Neuronal stem cell (in vitro differentiated cells): ENCODE measurements around the gene PTPN18.

Experiments
- DNase-seq: peaks from one replicate; pipeline ENCODE4 v3.0.0-alpha.2; 2013; ENCODE audit warnings: low spot score
- H2AFZ ChIP-seq: one replicate; pipeline ENCODE4 v1.6.1; 2013; ENCODE audit warnings: mild to moderate bottlenecking, low read length, inconsistent platforms
- H2AK5ac ChIP-seq: 2 replicates; pipeline ENCODE4 v1.6.1; 2013; ENCODE audit warnings: low read depth, mild to moderate bottlenecking, inconsistent platforms, low read length, moderate library complexity, mixed read lengths
- H2BK120ac ChIP-seq: 2 replicates; pipeline ENCODE4 v1.6.1; 2013; ENCODE audit warnings: low read depth, mild to moderate bottlenecking, inconsistent platforms, low read length, moderate library complexity, mixed read lengths
- H2BK12ac ChIP-seq: one replicate; pipeline ENCODE4 v1.6.1; 2013; ENCODE audit warnings: low read length, inconsistent platforms
- H2BK15ac ChIP-seq: 2 replicates; pipeline ENCODE4 v1.6.1; 2013; ENCODE audit warnings: mild to moderate bottlenecking, low read length, inconsistent platforms, mixed read lengths
- H2BK5ac ChIP-seq: one replicate; pipeline ENCODE4 v1.6.1; 2013; ENCODE audit warnings: inconsistent platforms, mild to moderate bottlenecking, low read length, moderate library complexity
- H3K14ac ChIP-seq: one replicate; pipeline ENCODE4 v1.6.1; 2013; ENCODE audit warnings: low read length, inconsistent platforms
- H3K18ac ChIP-seq: 2 replicates; pipeline ENCODE4 v1.6.1; 2013; ENCODE audit warnings: low read length, inconsistent platforms
- H3K23ac ChIP-seq: 2 replicates; pipeline ENCODE4 v1.6.1; 2013; ENCODE audit warnings: low read depth, mild to moderate bottlenecking, mixed read lengths, low read length, inconsistent platforms; ENCODE audit not compliant: poor library complexity
- H3K27ac ChIP-seq: replicated peaks from 3 replicates; pipeline ENCODE4 v1.5.1; 2013; ENCODE audit warnings: low read length, inconsistent platforms
- H3K27me3 ChIP-seq, 3 experiments: 2 replicates each; pipeline ENCODE4 v1.6.1; 2013; ENCODE audit warnings: low read length in 3 of 3, mild to moderate bottlenecking in 2 of 3, inconsistent platforms in 1 of 3, low read depth in 1 of 3, mixed read lengths in 1 of 3, moderate library complexity in 1 of 3; ENCODE audit not compliant: control insufficient read depth in 3 of 3, insufficient read depth in 3 of 3
- H3K36me3 ChIP-seq, 2 donors: replicated peaks in 1 of 2; 2 replicates each; pipeline ENCODE4 v1.6.1; 2013; ENCODE audit warnings: low read length in 2 of 2; ENCODE audit not compliant: control insufficient read depth in 2 of 2, insufficient read depth in 2 of 2
- H3K4ac ChIP-seq: 2 replicates; pipeline ENCODE4 v1.6.1; 2013; ENCODE audit warnings: inconsistent platforms, mild to moderate bottlenecking, low read length, moderate library complexity
- H3K4me1 ChIP-seq, 2 donors: 1 replicate in 1 of 2; 2 replicates in 1 of 2; pipeline ENCODE4 v1.6.1; 2013; ENCODE audit warnings: low read length in 2 of 2, low read depth in 1 of 2; ENCODE audit not compliant: control insufficient read depth in 2 of 2, insufficient read depth in 1 of 2
- H3K4me2 ChIP-seq: one replicate; pipeline ENCODE4 v1.6.1; 2013; ENCODE audit warnings: mild to moderate bottlenecking, low read length, inconsistent platforms; ENCODE audit not compliant: insufficient read depth, poor library complexity, severe bottlenecking
- H3K4me3 ChIP-seq, 2 donors: 2 replicates each; pipeline ENCODE4 v1.5.1; 2013; ENCODE audit warnings: low read length in 2 of 2, mild to moderate bottlenecking in 2 of 2, inconsistent platforms in 1 of 2, moderate library complexity in 1 of 2
- H3K79me1 ChIP-seq: one replicate; pipeline ENCODE4 v1.6.1; 2013; ENCODE audit warnings: low read depth, mild to moderate bottlenecking, inconsistent platforms, low read length, moderate library complexity
- H3K9ac ChIP-seq: one replicate; pipeline ENCODE4 v1.6.1; 2013; ENCODE audit warnings: mild to moderate bottlenecking, low read depth, low read length, inconsistent platforms; ENCODE audit not compliant: poor library complexity
- H3K9me3 ChIP-seq, 2 donors: replicated peaks in 1 of 2; 2 replicates each; pipeline versions ENCODE3 to v1.6.1; 2013; ENCODE audit warnings: low read length in 2 of 2, mild to moderate bottlenecking in 2 of 2, inconsistent platforms in 1 of 2, low read depth in 1 of 2, mixed read lengths in 1 of 2, moderate library complexity in 1 of 2; ENCODE audit not compliant: control insufficient read depth in 2 of 2, insufficient read depth in 1 of 2
- H4K8ac ChIP-seq: one replicate; pipeline ENCODE4 v1.6.1; 2013; ENCODE audit warnings: low read depth, mild to moderate bottlenecking, inconsistent platforms, low read length, moderate library complexity
- H4K91ac ChIP-seq: one replicate; pipeline ENCODE4 v1.6.1; 2013; ENCODE audit warnings: low read length, low read depth, mild to moderate bottlenecking, inconsistent platforms; ENCODE audit not compliant: poor library complexity
- WGBS, 2 donors: extraction: QIAGEN DNeasy Blood & Tissue Kit; methylation state at CpG; one replicate each; pipeline ENCODE4 v1.1.7; 2013; ENCODE audit warnings: missing lambda C conversion rate in 2 of 2, mixed read lengths in 1 of 2; ENCODE audit not compliant: insufficient read length in 2 of 2, insufficient replicate concordance in 1 of 2; ENCODE audit errors: extremely low coverage in 2 of 2; 5-methylcytosine and 5-hydroxymethylcytosine counted together

PTPN18 gene

DNA sequence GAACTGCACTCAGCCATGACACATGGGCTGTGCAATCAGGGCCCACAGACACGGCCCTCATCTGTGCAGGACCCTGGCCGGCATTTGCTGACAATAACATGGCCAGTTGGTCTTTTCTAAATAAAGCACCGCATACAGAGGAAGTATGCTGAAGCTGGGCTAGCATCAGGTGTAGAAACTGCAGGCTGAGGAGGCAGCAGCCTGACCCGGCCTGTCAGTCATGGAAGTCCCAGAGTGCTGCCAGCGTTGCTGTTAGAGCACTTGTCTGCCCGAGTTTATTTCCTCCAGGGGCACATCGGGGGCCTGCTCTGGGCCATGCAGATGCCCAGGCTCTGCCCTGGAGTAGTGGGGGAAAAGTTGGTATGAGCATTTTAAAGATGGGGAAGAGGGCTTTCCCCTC is 4.1 kb upstream of the PTPN18 start:
- Histone ChIP-seq H2BK12ac (peak overlapping the region; percentile 67), H3K9ac (peak overlapping the region; percentile 39), H3K23ac (no peak overlapping the region), H4K8ac (no peak overlapping the region), H3K9me3 (no peaks in the 10 kb centered on the region), H3K36me3 (peaks cover 12 to 24% of the 10 kb centered on the region in 2 donors), H2AK5ac (no peak overlapping the region), H2BK15ac (peak overlapping the region; percentile 60), H2BK5ac (peak overlapping the region; percentile 63), H3K27me3 (peaks cover 0 to 6% (median 0%) of the 10 kb centered on the region in 3 experiments), H3K4ac (peak overlapping the region; percentile 40), H4K91ac (peak overlapping the region; percentile 94), H3K27ac (peak overlapping the region; percentile 90), H3K4me3 (peak overlapping the region in 1 of 2 donors; percentile 34), H3K4me2 (no peak overlapping the region), H3K18ac (peak overlapping the region; percentile 91), H2AFZ (peak overlapping the region; percentile 87), H3K79me1 (peaks cover 5% of the 10 kb centered on the region), H2BK120ac (no peak overlapping the region), H3K14ac (no peak overlapping the region), H3K4me1 (peaks cover 20 to 22% of the 10 kb centered on the region in 2 donors)
- no peak for DNase-seq
- WGBS, 2 donors, result no CpG with 5 or more reads among the region's 7 CpGs

- Histone ChIP-seq H3K27me3 (peaks cover 0 to 6% (median 0%) of the 10 kb centered on the region in 3 experiments), H2AK5ac (no peak overlapping the region), H3K4ac (no peak overlapping the region), H4K8ac (no peak overlapping the region), H2BK12ac (no peak overlapping the region), H2BK120ac (no peak overlapping the region), H3K79me1 (peaks cover 6% of the 10 kb centered on the region), H3K27ac (peak overlapping the region; percentile 90), H3K9ac (no peak overlapping the region), H3K4me1 (peaks cover 20 to 22% of the 10 kb centered on the region in 2 donors), H3K4me2 (peak overlapping the region; percentile 19), H4K91ac (no peak overlapping the region), H3K4me3 (peak overlapping the region in 1 of 2 donors; percentile 34), H3K23ac (no peak overlapping the region), H2AFZ (peak overlapping the region; percentile 87), H2BK5ac (peak overlapping the region; percentile 63), H3K18ac (peak overlapping the region; percentile 91), H3K36me3 (peaks cover 8 to 19% of the 10 kb centered on the region in 2 donors), H2BK15ac (peak overlapping the region; percentile 60), H3K14ac (no peak overlapping the region), H3K9me3 (no peaks in the 10 kb centered on the region)
- no CpG with 5 or more reads among the region's 7 CpGs for WGBS, 2 donors
- peak; percentile 56 for DNase-seq
Observed at GRCh38 chr2:130352237-130352636, 3.6 kb upstream of the PTPN18 start.

GRCh38 chr2:130353291-130354138 is 2.3 kb upstream of the PTPN18 start:
- peak overlapping the region; percentile 60 for H3K23ac ChIP-seq
- no peaks in the 10 kb centered on the region for H3K9me3 ChIP-seq
- no peak overlapping the region for H2AFZ ChIP-seq
- H2BK12ac ChIP-seq, result peak overlapping the region; percentile 86
- peaks cover 6% of the 10 kb centered on the region for H3K79me1 ChIP-seq
- peaks cover 0 to 6% (median 0%) of the 10 kb centered on the region in 3 experiments for H3K27me3 ChIP-seq
- H4K8ac ChIP-seq, result no peak overlapping the region
- no peak overlapping the region for H3K4me3 ChIP-seq
- peak overlapping the region; percentile 84 for H2BK5ac ChIP-seq
- peak overlapping the region; percentile 67 for H2BK120ac ChIP-seq
- DNase-seq, result no peak
- H2AK5ac ChIP-seq, result peak overlapping the region; percentile 88
- no peak overlapping the region for H3K27ac ChIP-seq
- H3K36me3 ChIP-seq, result peaks cover 0 to 6% of the 10 kb centered on the region in 2 donors
- H3K18ac ChIP-seq, result peak overlapping the region; percentile 70
- peak overlapping the region; percentile 79 for H2BK15ac ChIP-seq
- peaks cover 20 to 22% of the 10 kb centered on the region in 2 donors for H3K4me1 ChIP-seq
- peak overlapping the region; percentile 86 for H3K4ac ChIP-seq
- H3K14ac ChIP-seq, result peak overlapping the region; percentile 47
- peak overlapping the region; percentile 66 for H4K91ac ChIP-seq
- H3K9ac ChIP-seq, result peak overlapping the region; percentile 50
- no CpG with 5 or more reads among the region's 7 CpGs for WGBS, 2 donors
- H3K4me2 ChIP-seq, result no peak overlapping the region

GRCh38 chr2:130354139-130354428 is 1.8 kb upstream of the PTPN18 start:
- H3K27ac ChIP-seq, result no peak overlapping the region
- no peak overlapping the region for H4K8ac ChIP-seq
- no peak overlapping the region for H2BK5ac ChIP-seq
- H3K27me3 ChIP-seq, result peaks cover 0 to 6% (median 0%) of the 10 kb centered on the region in 3 experiments
- DNase-seq, result no peak
- H2AFZ ChIP-seq, result no peak overlapping the region
- H3K4me3 ChIP-seq, result no peak overlapping the region
- no peak overlapping the region for H3K4ac ChIP-seq
- no peak overlapping the region for H3K23ac ChIP-seq
- H3K79me1 ChIP-seq, result peaks cover 6% of the 10 kb centered on the region
- WGBS, 2 donors, result no CpG with 5 or more reads among the region's 1 CpG
- H3K18ac ChIP-seq, result peak overlapping the region; percentile 31
- no peak overlapping the region for H4K91ac ChIP-seq
- H3K14ac ChIP-seq, result no peak overlapping the region
- no peaks in the 10 kb centered on the region for H3K9me3 ChIP-seq
- peak overlapping the region; percentile 88 for H2AK5ac ChIP-seq
- no peak overlapping the region for H2BK15ac ChIP-seq
- H2BK120ac ChIP-seq, result no peak overlapping the region
- H3K36me3 ChIP-seq, result peaks cover 0 to 2% of the 10 kb centered on the region in 2 donors
- H3K4me1 ChIP-seq, result peaks cover 20 to 22% of the 10 kb centered on the region in 2 donors
- no peak overlapping the region for H3K9ac ChIP-seq
- peak overlapping the region; percentile 86 for H2BK12ac ChIP-seq
- H3K4me2 ChIP-seq, result no peak overlapping the region
